IMR-90 (cell line): ENCODE measurements around the gene LAMA3. TPM values are rescaled to one million over a fixed set of nuclear protein-coding genes. Genes with fewer than 3 reads are reported as not detected.

ENCODE experiments used
- ATAC-seq: fragments of 200-7000 bp; cut with Tn5 transposase; 2 replicates; pipeline ENCODE4 v1.9.1; 2020; ENCODE audit warnings: low read depth, mild to moderate bottlenecking, moderate library complexity
- BruUV-seq: library from RNA; stranded (reverse); fragments of 400-500 nt; replicated peaks from 2 replicates; lab custom pipeline; 2021; lab: Mats Ljungman, UMichigan
- CTCF ChIA-PET: fragments of 300-600 bp; formaldehyde crosslinking; extraction: SDS; loops from one replicate; lab custom pipeline; 2021; ENCODE audit warnings: antibody characterized with exemption; lab: Yijun Ruan, JAX
- POLR2A ChIA-PET: fragments of 300-600 bp; sonication (Branson Sonifier 250); formaldehyde crosslinking; loops from one replicate; lab custom pipeline; 2022; ENCODE audit warnings: antibody characterized with exemption; ENCODE audit not compliant: unreplicated experiment; lab: Charles Lee
- DNase-seq: peaks from one replicate; pipeline ENCODE4 v3.0.0; 2013
- H2AFZ ChIP-seq: replicated peaks from 2 replicates; pipeline ENCODE3; 2013; ENCODE audit warnings: low read length, mild to moderate bottlenecking; ENCODE audit not compliant: poor library complexity
- H2AK5ac ChIP-seq: 2 replicates; pipeline ENCODE4 v1.6.1; 2013; ENCODE audit warnings: low read depth, low read length, inconsistent platforms
- H2AK9ac ChIP-seq: replicated peaks from 2 replicates; pipeline ENCODE3; 2013; ENCODE audit warnings: mild to moderate bottlenecking, low read depth, low read length, moderate library complexity; ENCODE audit not compliant: poor library complexity
- H2BK120ac ChIP-seq: 2 replicates; pipeline ENCODE4 v1.6.1; 2013; ENCODE audit warnings: low read depth, low read length, inconsistent platforms
- H2BK15ac ChIP-seq: 3 replicates; pipeline ENCODE4 v1.6.1; 2013; ENCODE audit warnings: low read depth, low read length, inconsistent platforms
- H2BK20ac ChIP-seq: 2 replicates; pipeline ENCODE4 v1.6.1; 2013; ENCODE audit warnings: low read depth, mild to moderate bottlenecking, inconsistent platforms, low read length, moderate library complexity
- H2BK5ac ChIP-seq: 2 replicates; pipeline ENCODE4 v1.6.1; 2013; ENCODE audit warnings: mild to moderate bottlenecking, low read depth, low read length, inconsistent platforms; ENCODE audit not compliant: poor library complexity, severe bottlenecking
- H3K14ac ChIP-seq: replicated peaks from 2 replicates; pipeline ENCODE4 v1.6.1; 2013; ENCODE audit warnings: low read depth, low read length, inconsistent platforms
- H3K18ac ChIP-seq: 2 replicates; pipeline ENCODE4 v1.6.1; 2013; ENCODE audit warnings: low read depth, low read length, control low read depth
- H3K23ac ChIP-seq: 2 replicates; pipeline ENCODE4 v1.6.1; 2013; ENCODE audit warnings: low read depth, low read length, inconsistent platforms
- H3K27ac ChIP-seq: 2 replicates; pipeline ENCODE4 v1.5.1; 2013; ENCODE audit warnings: mild to moderate bottlenecking, control low read depth, low read length; ENCODE audit not compliant: insufficient read depth
- H3K27me3 ChIP-seq: 2 replicates; pipeline ENCODE4 v1.6.1; 2013; ENCODE audit warnings: low read length; ENCODE audit not compliant: control insufficient read depth, insufficient read depth
- H3K36me3 ChIP-seq: 2 replicates; pipeline ENCODE4 v1.6.1; 2013; ENCODE audit warnings: low read length, mixed read lengths; ENCODE audit not compliant: control insufficient read depth, insufficient read depth
- H3K4ac ChIP-seq: 2 replicates; pipeline ENCODE4 v1.6.1; 2013; ENCODE audit warnings: low read depth, low read length, inconsistent platforms
- H3K4me1 ChIP-seq: 2 replicates; pipeline ENCODE4 v1.6.1; 2013; ENCODE audit warnings: low read length, mixed read lengths; ENCODE audit not compliant: control insufficient read depth, insufficient read depth
- H3K4me2 ChIP-seq: 2 replicates; pipeline ENCODE4 v1.6.1; 2013; ENCODE audit warnings: low read depth, mild to moderate bottlenecking, control low read depth, low read length, moderate library complexity
- H3K4me3 ChIP-seq: 2 replicates; pipeline ENCODE4 v1.5.1; 2013; ENCODE audit warnings: low read depth, mild to moderate bottlenecking, control low read depth, low read length, moderate library complexity; ENCODE audit not compliant: insufficient read depth
- H3K56ac ChIP-seq: 2 replicates; pipeline ENCODE4 v1.6.1; 2013; ENCODE audit warnings: low read length, inconsistent platforms; ENCODE audit not compliant: insufficient read depth; ENCODE audit errors: extremely low read depth
- H3K79me1 ChIP-seq, 2 experiments: 2 replicates each; pipeline ENCODE4 v1.6.1; 2013; ENCODE audit warnings: low read length in 2 of 2, inconsistent platforms in 1 of 2, low read depth in 1 of 2
- H3K9ac ChIP-seq: 2 replicates; pipeline ENCODE4 v1.6.1; 2013; ENCODE audit warnings: low read depth, low read length, control low read depth
- H3K9me1 ChIP-seq: 2 replicates; pipeline ENCODE4 v1.6.1; 2013; ENCODE audit warnings: low read length, inconsistent platforms; ENCODE audit not compliant: insufficient read depth
- H3K9me3 ChIP-seq: 2 replicates; pipeline ENCODE4 v1.6.1; 2013; ENCODE audit warnings: low read length; ENCODE audit not compliant: control insufficient read depth, insufficient read depth
- H4K20me1 ChIP-seq: 2 replicates; pipeline ENCODE4 v1.6.1; 2013; ENCODE audit warnings: low read length, inconsistent platforms; ENCODE audit not compliant: insufficient read depth
- H4K5ac ChIP-seq: 2 replicates; pipeline ENCODE4 v1.6.1; 2013; ENCODE audit warnings: mild to moderate bottlenecking, low read depth, low read length, control low read depth
- H4K8ac ChIP-seq, 2 experiments: 2 replicates each; pipeline ENCODE4 v1.6.1; 2013; ENCODE audit warnings: low read depth in 2 of 2, low read length in 2 of 2, control low read depth in 1 of 2, inconsistent platforms in 1 of 2
- H4K91ac ChIP-seq: 2 replicates; pipeline ENCODE4 v1.6.1; 2013; ENCODE audit warnings: low read depth, low read length, inconsistent platforms; ENCODE audit not compliant: insufficient read depth
- BHLHE40 ChIP-seq: fragments of 150-350 bp; IDR thresholded peaks from 2 replicates; pipeline ENCODE4 v1.6.1; 2016; ENCODE audit warnings: mild to moderate bottlenecking, low read depth, low read length
- CEBPB ChIP-seq: IDR thresholded peaks from 2 replicates; pipeline ENCODE4 v1.6.1; 2012; ENCODE audit warnings: low read depth, low read length, improper control_type of control experiment
- ELK1 ChIP-seq: fragments of 150-350 bp; IDR thresholded peaks from 2 replicates; pipeline ENCODE4 v1.6.1; 2016; ENCODE audit warnings: low read depth, mild to moderate bottlenecking, low read length, moderate library complexity, borderline replicate concordance
- MAFK ChIP-seq: IDR thresholded peaks from 2 replicates; pipeline ENCODE4 v1.6.1; 2012; ENCODE audit warnings: low read depth, low read length, improper control_type of control experiment
- MXI1 ChIP-seq: IDR thresholded peaks from 2 replicates; pipeline ENCODE4 v1.6.1; 2012; ENCODE audit warnings: low read depth, mild to moderate bottlenecking, low read length, moderate library complexity, borderline replicate concordance
- NFE2L2 ChIP-seq: fragments of 150-350 bp; IDR thresholded peaks from 2 replicates; pipeline ENCODE4 v1.6.1; 2016; ENCODE audit warnings: low read depth, mild to moderate bottlenecking, low read length
- WGBS, 2 experiments: methylation state at CpG; one replicate each; pipeline versions ENCODE4 v1.1.5 to v1.1.7; 2013; ENCODE audit warnings: missing lambda C conversion rate in 2 of 2; ENCODE audit not compliant: insufficient read length in 1 of 2; ENCODE audit errors: extremely low coverage in 2 of 2; 5-methylcytosine and 5-hydroxymethylcytosine counted together
- dilution Hi-C: fragments of 300-500 bp; cut with HindIII; formaldehyde crosslinking; loops from one replicate; pipeline ENCODE4 v1.14.3; 2018; ENCODE audit warnings: low sequenced_read_pairs; ENCODE audit not compliant: unreplicated experiment
- in situ Hi-C: fragments of 300-500 bp; cut with MboI; formaldehyde crosslinking; loops from 3 replicates; pipeline ENCODE4 v1.14.3; 2019; ENCODE audit warnings: low sequenced_read_pairs, inconsistent platforms, mixed read lengths
- intact Hi-C: fragments of 100-400 bp; cut with micrococcal nuclease; formaldehyde crosslinking; loops from 2 replicates; pipeline ENCODE4 v1.10.0; 2022
- polyA plus RNA-seq, 3 experiments: library from polyadenylated mRNA; depleted of rRNA; stranded (reverse); fragments of >200 nt; gene quantifications; 2 replicates each; pipeline ENCODE4 v1.2.3, GENCODE V29; 2012; ENCODE audit warnings: low replicate concordance in 1 of 3
- total RNA-seq: library from RNA; depleted of rRNA; stranded (reverse); fragments of >200 nt; gene quantifications from 2 replicates; pipeline ENCODE4 v1.2.3, GENCODE V29; 2012
- TF ChIP-seq, protein P1 (sequence below): conservative IDR thresholded peaks from 2 replicates; pipeline ENCODE4 v1.5.1; 2012; ENCODE audit warnings: mild to moderate bottlenecking, low read depth, low read length, improper control_type of control experiment
- TF ChIP-seq, protein P2 (sequence below): fragments of 150-350 bp; IDR thresholded peaks from 2 replicates; pipeline ENCODE4 v1.6.1; 2017; ENCODE audit warnings: mild to moderate bottlenecking, antibody characterized with exemption, low read length, low read depth

The LAMA3 gene
- total and polyA plus RNA-seq, 2 of the 4 experiments (the other 2 are of a cell fraction) = 0.18 to 0.19 TPM

DNA sequence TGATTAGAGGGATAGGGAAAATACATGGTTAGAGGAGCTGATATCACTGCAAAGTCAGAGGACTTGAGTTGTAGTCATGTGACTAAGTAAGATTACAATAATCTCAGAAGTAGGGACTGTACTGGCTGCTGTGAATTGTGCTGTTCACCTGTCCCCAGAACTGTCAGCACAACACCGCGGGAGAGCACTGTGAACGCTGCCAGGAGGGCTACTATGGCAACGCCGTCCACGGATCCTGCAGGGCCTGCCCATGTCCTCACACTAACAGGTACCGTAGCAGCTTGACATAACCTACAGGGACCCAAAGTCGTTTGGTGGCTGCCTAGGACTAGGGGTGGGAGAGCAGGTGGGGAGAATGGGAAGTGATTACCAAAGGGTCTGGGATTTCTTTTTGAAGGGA, 192.5 kb downstream of the LAMA3 start:
- POLR2A ChIA-PET = no interaction called here
- H3K18ac ChIP-seq = no peak overlapping the region
- intact Hi-C loops = no loop called here

More for the DNA sequence above, 192.5 kb downstream of the LAMA3 start:
- H3K4me3 ChIP-seq = no peak overlapping the region
- H4K91ac ChIP-seq = no peak overlapping the region
- H3K36me3 ChIP-seq = no peaks in the 10 kb centered on the region
- in situ Hi-C loops (no loop called here), dilution Hi-C loops (no loop called here)
- H3K79me1 ChIP-seq = no peaks in the 10 kb centered on the region
- H2AFZ ChIP-seq = no peak overlapping the region
- no peak overlapping the region for H3K9ac ChIP-seq
- H3K9me3 ChIP-seq = no peaks in the 10 kb centered on the region
- H3K27me3 ChIP-seq = peaks cover 4% of the 10 kb centered on the region
- no TSS peak for BruUV-seq
- ATAC-seq (no peak), DNase-seq (no peak)
- no peak overlapping the region for H4K5ac ChIP-seq
- H3K4me2 ChIP-seq = no peak overlapping the region
- no peak for TF ChIP-seq CEBPB
- TF ChIP-seq, protein P1, sequence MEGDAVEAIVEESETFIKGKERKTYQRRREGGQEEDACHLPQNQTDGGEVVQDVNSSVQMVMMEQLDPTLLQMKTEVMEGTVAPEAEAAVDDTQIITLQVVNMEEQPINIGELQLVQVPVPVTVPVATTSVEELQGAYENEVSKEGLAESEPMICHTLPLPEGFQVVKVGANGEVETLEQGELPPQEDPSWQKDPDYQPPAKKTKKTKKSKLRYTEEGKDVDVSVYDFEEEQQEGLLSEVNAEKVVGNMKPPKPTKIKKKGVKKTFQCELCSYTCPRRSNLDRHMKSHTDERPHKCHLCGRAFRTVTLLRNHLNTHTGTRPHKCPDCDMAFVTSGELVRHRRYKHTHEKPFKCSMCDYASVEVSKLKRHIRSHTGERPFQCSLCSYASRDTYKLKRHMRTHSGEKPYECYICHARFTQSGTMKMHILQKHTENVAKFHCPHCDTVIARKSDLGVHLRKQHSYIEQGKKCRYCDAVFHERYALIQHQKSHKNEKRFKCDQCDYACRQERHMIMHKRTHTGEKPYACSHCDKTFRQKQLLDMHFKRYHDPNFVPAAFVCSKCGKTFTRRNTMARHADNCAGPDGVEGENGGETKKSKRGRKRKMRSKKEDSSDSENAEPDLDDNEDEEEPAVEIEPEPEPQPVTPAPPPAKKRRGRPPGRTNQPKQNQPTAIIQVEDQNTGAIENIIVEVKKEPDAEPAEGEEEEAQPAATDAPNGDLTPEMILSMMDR = no peak
- no peak for TF ChIP-seq ELK1
- TF ChIP-seq NFE2L2 = no peak
- no peak for TF ChIP-seq BHLHE40
- TF ChIP-seq, protein P2, sequence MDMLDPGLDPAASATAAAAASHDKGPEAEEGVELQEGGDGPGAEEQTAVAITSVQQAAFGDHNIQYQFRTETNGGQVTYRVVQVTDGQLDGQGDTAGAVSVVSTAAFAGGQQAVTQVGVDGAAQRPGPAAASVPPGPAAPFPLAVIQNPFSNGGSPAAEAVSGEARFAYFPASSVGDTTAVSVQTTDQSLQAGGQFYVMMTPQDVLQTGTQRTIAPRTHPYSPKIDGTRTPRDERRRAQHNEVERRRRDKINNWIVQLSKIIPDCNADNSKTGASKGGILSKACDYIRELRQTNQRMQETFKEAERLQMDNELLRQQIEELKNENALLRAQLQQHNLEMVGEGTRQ = no peak
- no peak for TF ChIP-seq MXI1
- TF ChIP-seq MAFK = no peak
- no CpG with 5 or more reads among the region's 8 CpGs for WGBS, 2 experiments
- no peak overlapping the region for H3K27ac ChIP-seq
- no peak overlapping the region for H2BK120ac ChIP-seq
- no peak overlapping the region for H2BK20ac ChIP-seq
- H2AK9ac ChIP-seq = no peak overlapping the region
- no peak overlapping the region for H3K23ac ChIP-seq
- H2AK5ac ChIP-seq = no peak overlapping the region
- H3K56ac ChIP-seq = no peak overlapping the region
- H3K4ac ChIP-seq = no peak overlapping the region
- H4K20me1 ChIP-seq = no peaks in the 10 kb centered on the region
- peaks cover 3% of the 10 kb centered on the region; the same call in 1 of the 2 replicates for H3K4me1 ChIP-seq
- H4K8ac ChIP-seq = no peak overlapping the region
- H3K14ac ChIP-seq = no peak overlapping the region
- CTCF ChIA-PET = no interaction called here
- H3K9me1 ChIP-seq = no peaks in the 10 kb centered on the region; the same call in 1 of the 2 replicates
- H2BK15ac ChIP-seq = no peak overlapping the region
- no peak overlapping the region for H2BK5ac ChIP-seq
